ENCODE results near the gene COL4A2.

The COL4A2 gene

GRCh38 chr13:110498327-110498726 lies 191.2 kb downstream of the COL4A2 start:
- Histone ChIP-seq H3K36me3 (no peaks in the 10 kb centered on the region), H3K4me1 (ENCODE audit: control insufficient read depth in 1 of 2, insufficient read depth in 1 of 2, low read depth in 1 of 2, low read length in 1 of 2) (no peaks in the 10 kb centered on the region), H3K4me3 (ENCODE audit: low read depth in 1 of 2, low read length in 1 of 2) (no peak overlapping the region), H3K27ac (no peak overlapping the region), H3K27me3 (no peaks in the 10 kb centered on the region), H3K9me3 (no peaks in the 10 kb centered on the region)
- TF ChIP-seq CTCF (IDR thresholded peaks at IDR 0.05) = no peak

- H3K4me1 ChIP-seq (ENCODE audit: control insufficient read depth in 1 of 2, insufficient read depth in 1 of 2, low read depth in 1 of 2, low read length in 1 of 2) = no peaks in the 10 kb centered on the region
- H3K27me3 ChIP-seq = no peaks in the 10 kb centered on the region
- no peaks in the 10 kb centered on the region for H3K36me3 ChIP-seq
- no peak overlapping the region for H3K27ac ChIP-seq
- TF ChIP-seq CTCF (IDR thresholded peaks at IDR 0.05) = no peak
- H3K9me3 ChIP-seq = no peaks in the 10 kb centered on the region
- no peak overlapping the region for H3K4me3 ChIP-seq (ENCODE audit: low read depth in 1 of 2, low read length in 1 of 2)
Measured at GRCh38 chr13:110498765-110499164, 191.7 kb downstream of the COL4A2 start.

- no peak for TF ChIP-seq CTCF (IDR thresholded peaks at IDR 0.05)
- Histone ChIP-seq H3K36me3 (no peaks in the 10 kb centered on the region), H3K27ac (no peak overlapping the region)
Measured at GRCh38 chr13:110499621-110500281, 192.7 kb downstream of the COL4A2 start.

GRCh38 chr13:110500341-110500740 lies 193.3 kb downstream of the COL4A2 start:
- Histone ChIP-seq H3K36me3 (no peaks in the 10 kb centered on the region), H3K27ac (no peak overlapping the region), H3K27me3 (no peaks in the 10 kb centered on the region), H3K4me3 (ENCODE audit: low read depth in 1 of 2, low read length in 1 of 2) (no peak overlapping the region), H3K9me3 (no peaks in the 10 kb centered on the region), H3K4me1 (ENCODE audit: control insufficient read depth in 1 of 2, insufficient read depth in 1 of 2, low read depth in 1 of 2, low read length in 1 of 2) (no peaks in the 10 kb centered on the region)
- no peak for TF ChIP-seq CTCF (IDR thresholded peaks at IDR 0.05)

More at GRCh38 chr13:110499621-110500281, 192.7 kb downstream of the COL4A2 start:
- H3K4me1 ChIP-seq (ENCODE audit: control insufficient read depth in 1 of 2, insufficient read depth in 1 of 2, low read depth in 1 of 2, low read length in 1 of 2) = no peaks in the 10 kb centered on the region
- H3K4me3 ChIP-seq (ENCODE audit: low read depth in 1 of 2, low read length in 1 of 2) = no peak overlapping the region
- H3K9me3 ChIP-seq = no peaks in the 10 kb centered on the region
- H3K27me3 ChIP-seq = no peaks in the 10 kb centered on the region

- H3K4me3 ChIP-seq (ENCODE audit: low read depth in 1 of 2, low read length in 1 of 2) = no peak overlapping the region
- no peaks in the 10 kb centered on the region for H3K9me3 ChIP-seq
- H3K27me3 ChIP-seq = no peaks in the 10 kb centered on the region
- no peak for TF ChIP-seq CTCF (IDR thresholded peaks at IDR 0.05)
- H3K27ac ChIP-seq = no peak overlapping the region
- H3K36me3 ChIP-seq = no peaks in the 10 kb centered on the region
- no peaks in the 10 kb centered on the region for H3K4me1 ChIP-seq (ENCODE audit: control insufficient read depth in 1 of 2, insufficient read depth in 1 of 2, low read depth in 1 of 2, low read length in 1 of 2)
Measured at GRCh38 chr13:110501188-110501587, 194.1 kb downstream of the COL4A2 start.

Measured in neutrophil (primary cell).